ENCODE measurements around the gene C1R.

Gene C1R

DNA sequence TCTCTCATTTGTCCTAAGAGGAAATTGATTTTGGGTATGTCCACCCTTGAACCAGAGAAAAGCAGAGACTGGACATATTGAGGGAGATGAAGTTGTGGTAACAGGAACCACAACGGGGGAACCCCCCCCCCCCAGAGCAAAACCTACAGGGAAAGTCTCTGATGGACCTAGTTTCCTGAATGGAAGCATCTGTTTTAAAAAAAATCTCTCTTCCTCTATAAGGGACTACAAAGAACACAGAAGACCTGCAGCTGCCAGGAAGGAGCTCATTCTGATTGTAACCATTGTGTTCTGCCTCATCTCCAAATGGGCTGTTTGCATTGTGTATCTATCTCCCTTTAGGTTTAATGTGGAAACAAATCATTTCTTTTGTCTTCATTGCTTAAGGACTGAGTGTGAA is 18.3 kb downstream of the C1R start:
- Mint-ChIP-seq H3K27ac (no peak overlapping the region), H3K9me3 (ENCODE audit: low read depth) (no peaks in the 10 kb centered on the region), H3K4me1 (ENCODE audit: low read depth) (no peaks in the 10 kb centered on the region), H3K27me3 (peaks cover 1% of the 10 kb centered on the region), H3K36me3 (no peaks in the 10 kb centered on the region), H3K4me3 (no peak overlapping the region)

DNA sequence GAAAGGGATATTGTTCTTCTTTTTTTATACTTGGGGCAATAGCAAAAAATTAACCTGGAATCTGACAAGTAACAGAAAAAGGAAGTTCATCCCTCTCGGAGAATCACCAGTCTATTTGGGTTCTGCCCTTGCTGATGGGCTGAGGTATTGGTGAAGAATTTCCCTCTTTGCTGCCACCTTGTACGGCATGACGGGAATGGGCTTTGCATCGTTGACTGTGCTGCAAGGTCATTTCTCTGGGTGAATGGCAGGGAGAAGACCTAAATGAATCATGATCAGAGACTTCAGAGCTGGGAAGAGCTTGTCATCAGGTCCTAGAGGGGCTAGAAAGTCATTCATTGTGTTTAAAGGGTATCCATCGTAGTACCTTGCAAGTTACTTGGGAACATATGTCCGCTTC is 19.7 kb downstream of the C1R start:
- Mint-ChIP-seq H3K27ac (no peak overlapping the region), H3K9me3 (ENCODE audit: low read depth) (no peaks in the 10 kb centered on the region), H3K27me3 (peaks cover 1% of the 10 kb centered on the region), H3K4me3 (no peak overlapping the region), H3K4me1 (ENCODE audit: low read depth) (no peaks in the 10 kb centered on the region), H3K36me3 (no peaks in the 10 kb centered on the region)

DNA sequence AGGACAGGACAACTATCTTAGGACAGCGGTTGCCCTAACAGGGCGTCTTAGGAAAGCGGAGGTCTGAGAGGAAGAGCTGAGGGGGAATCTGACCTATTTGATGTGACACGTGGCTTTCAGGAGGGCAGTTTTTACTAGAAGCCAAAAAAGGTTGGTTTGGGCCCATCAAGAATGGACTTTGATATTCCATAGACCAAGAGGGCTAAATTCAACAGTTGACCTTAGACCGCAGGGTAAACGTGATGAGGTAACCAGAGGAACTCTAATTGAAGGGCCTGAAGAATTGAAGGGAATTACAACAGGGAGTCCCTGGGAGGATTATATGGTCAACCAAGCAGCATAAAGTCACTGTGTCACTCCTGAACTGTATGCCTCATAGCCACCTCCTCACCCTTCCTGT is 20.2 kb downstream of the C1R start:
- no peaks in the 10 kb centered on the region for H3K9me3 Mint-ChIP-seq (ENCODE audit: low read depth)
- H3K36me3 Mint-ChIP-seq: no peaks in the 10 kb centered on the region
- H3K4me1 Mint-ChIP-seq (ENCODE audit: low read depth): no peaks in the 10 kb centered on the region
- H3K27ac Mint-ChIP-seq: no peak overlapping the region
- no peak overlapping the region for H3K4me3 Mint-ChIP-seq
- H3K27me3 Mint-ChIP-seq: peaks cover 1% of the 10 kb centered on the region

GRCh38 chr12:7069386-7069785 is 22.9 kb downstream of the C1R start:
- no peaks in the 10 kb centered on the region for H3K36me3 Mint-ChIP-seq
- H3K4me3 Mint-ChIP-seq: no peak overlapping the region
- no peak overlapping the region for H3K27ac Mint-ChIP-seq
- H3K9me3 Mint-ChIP-seq (ENCODE audit: low read depth): no peaks in the 10 kb centered on the region
- H3K27me3 Mint-ChIP-seq: peaks cover 1% of the 10 kb centered on the region
- H3K4me1 Mint-ChIP-seq (ENCODE audit: low read depth): no peaks in the 10 kb centered on the region

- no peak overlapping the region for H3K4me3 Mint-ChIP-seq
- H3K4me1 Mint-ChIP-seq (ENCODE audit: low read depth): no peaks in the 10 kb centered on the region
- H3K9me3 Mint-ChIP-seq (ENCODE audit: low read depth): no peaks in the 10 kb centered on the region
- no peak overlapping the region for H3K27ac Mint-ChIP-seq
- no peaks in the 10 kb centered on the region for H3K36me3 Mint-ChIP-seq
- peaks cover 1% of the 10 kb centered on the region for H3K27me3 Mint-ChIP-seq
Measured at GRCh38 chr12:7068994-7069346, 23.3 kb downstream of the C1R start.

- H3K27ac Mint-ChIP-seq: no peak overlapping the region
- no peaks in the 10 kb centered on the region for H3K27me3 Mint-ChIP-seq
- H3K4me3 Mint-ChIP-seq: no peak overlapping the region
- no peaks in the 10 kb centered on the region for H3K36me3 Mint-ChIP-seq
- no peaks in the 10 kb centered on the region for H3K9me3 Mint-ChIP-seq (ENCODE audit: low read depth)
- no peaks in the 10 kb centered on the region for H3K4me1 Mint-ChIP-seq (ENCODE audit: low read depth)
Measured at GRCh38 chr12:7068240-7068993, 23.8 kb downstream of the C1R start.

DNA sequence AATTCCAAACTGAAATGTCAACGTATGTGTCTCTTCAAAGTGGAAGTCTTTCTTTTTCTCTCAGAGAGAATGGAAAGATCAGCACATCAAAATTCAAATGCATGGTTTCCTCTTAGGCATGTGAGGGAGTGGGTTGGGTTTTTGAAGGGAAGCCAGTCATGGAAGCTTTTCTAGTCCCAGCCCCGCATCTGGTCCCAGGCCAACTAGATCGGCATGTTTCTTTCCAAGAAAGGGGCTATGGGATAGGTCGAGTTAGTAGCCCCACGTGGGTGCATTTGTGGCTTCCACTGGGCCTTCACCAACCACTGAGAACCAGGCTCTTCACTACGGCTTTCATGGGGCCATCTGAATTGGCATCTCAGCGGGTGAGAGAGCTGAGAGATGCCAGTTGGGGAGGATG is 25.1 kb downstream of the C1R start:
- H3K9me3 Mint-ChIP-seq (ENCODE audit: low read depth): no peaks in the 10 kb centered on the region
- no peaks in the 10 kb centered on the region for H3K27me3 Mint-ChIP-seq
- H3K4me1 Mint-ChIP-seq (ENCODE audit: low read depth): no peaks in the 10 kb centered on the region
- H3K27ac Mint-ChIP-seq: no peak overlapping the region
- H3K36me3 Mint-ChIP-seq: no peaks in the 10 kb centered on the region
- no peak overlapping the region for H3K4me3 Mint-ChIP-seq

- Mint-ChIP-seq H3K4me1 (ENCODE audit: low read depth) (no peaks in the 10 kb centered on the region), H3K9me3 (ENCODE audit: low read depth) (no peaks in the 10 kb centered on the region), H3K36me3 (no peaks in the 10 kb centered on the region), H3K27me3 (no peaks in the 10 kb centered on the region), H3K4me3 (no peak overlapping the region), H3K27ac (no peak overlapping the region)
Measured at GRCh38 chr12:7066596-7066995, 25.6 kb downstream of the C1R start.

GRCh38 chr12:7065073-7065623 is 27.1 kb downstream of the C1R start:
- Mint-ChIP-seq H3K4me1 (ENCODE audit: low read depth) (no peaks in the 10 kb centered on the region), H3K27ac (no peak overlapping the region), H3K4me3 (no peak overlapping the region), H3K27me3 (no peaks in the 10 kb centered on the region), H3K36me3 (no peaks in the 10 kb centered on the region), H3K9me3 (ENCODE audit: low read depth) (no peaks in the 10 kb centered on the region)

- Mint-ChIP-seq H3K4me1 (ENCODE audit: low read depth) (no peaks in the 10 kb centered on the region), H3K36me3 (no peaks in the 10 kb centered on the region), H3K27ac (no peak overlapping the region), H3K27me3 (peaks cover 3% of the 10 kb centered on the region), H3K4me3 (no peak overlapping the region), H3K9me3 (ENCODE audit: low read depth) (no peaks in the 10 kb centered on the region)
Measured at GRCh38 chr12:7064516-7064915, 27.7 kb downstream of the C1R start.

- no peaks in the 10 kb centered on the region for H3K4me1 Mint-ChIP-seq (ENCODE audit: low read depth)
- no peaks in the 10 kb centered on the region for H3K9me3 Mint-ChIP-seq (ENCODE audit: low read depth)
- peaks cover 5% of the 10 kb centered on the region for H3K27me3 Mint-ChIP-seq
- H3K36me3 Mint-ChIP-seq: no peaks in the 10 kb centered on the region
- no peak overlapping the region for H3K4me3 Mint-ChIP-seq
- H3K27ac Mint-ChIP-seq: no peak overlapping the region
Measured at GRCh38 chr12:7061596-7061995, 30.6 kb downstream of the C1R start.

GRCh38 chr12:7061138-7061537 is 31.1 kb downstream of the C1R start:
- H3K27ac Mint-ChIP-seq: no peak overlapping the region
- no peaks in the 10 kb centered on the region for H3K36me3 Mint-ChIP-seq
- H3K4me1 Mint-ChIP-seq (ENCODE audit: low read depth): no peaks in the 10 kb centered on the region
- no peaks in the 10 kb centered on the region for H3K9me3 Mint-ChIP-seq (ENCODE audit: low read depth)
- no peak overlapping the region for H3K4me3 Mint-ChIP-seq
- H3K27me3 Mint-ChIP-seq: peaks cover 5% of the 10 kb centered on the region

DNA sequence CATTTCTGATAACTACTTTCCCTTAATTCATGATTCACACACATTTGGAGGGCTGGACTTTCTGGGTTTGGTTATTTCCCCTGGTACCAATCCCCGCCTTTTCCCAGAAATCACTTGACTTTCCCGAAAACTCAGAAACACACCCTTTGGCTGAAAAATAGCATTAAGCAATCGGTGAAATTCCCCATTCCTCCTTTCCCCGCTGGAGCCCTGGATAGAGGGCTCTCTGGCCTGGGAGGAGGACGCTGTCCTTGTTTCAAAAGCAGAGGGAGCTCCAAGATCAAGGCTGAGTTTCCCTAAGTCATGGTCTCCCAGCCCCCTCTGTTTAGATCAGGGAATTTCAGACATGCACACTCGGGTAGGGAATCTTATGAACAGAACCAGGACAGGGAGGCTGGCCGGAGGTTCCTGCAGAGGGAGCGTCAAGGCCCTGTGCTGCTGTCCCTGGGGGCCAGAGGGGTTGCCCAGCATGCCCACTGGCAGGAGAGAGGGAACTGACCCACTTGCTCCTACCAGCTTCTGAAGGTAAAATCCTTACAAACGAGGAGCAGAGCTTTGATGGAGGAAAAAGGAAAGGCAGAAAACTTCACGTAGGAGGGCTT is 31.8 kb downstream of the C1R start, which contains the start of gene C1S:
TSS of gene C1S (plus strand) at position 366 of the 602 bp plus-strand sequence. CDS start 1,195 bp downstream, outside the sequence.
- peaks cover 7% of the 10 kb centered on the region for H3K27me3 Mint-ChIP-seq
- H3K9me3 Mint-ChIP-seq (ENCODE audit: low read depth): no peaks in the 10 kb centered on the region
- no peak within 1 kb of the TSS for H3K4me3 Mint-ChIP-seq
- no peak within 1 kb of the TSS for H3K27ac Mint-ChIP-seq
- no peaks in the 10 kb centered on the region for H3K36me3 Mint-ChIP-seq
- no peaks in the 10 kb centered on the region for H3K4me1 Mint-ChIP-seq (ENCODE audit: low read depth)

DNA sequence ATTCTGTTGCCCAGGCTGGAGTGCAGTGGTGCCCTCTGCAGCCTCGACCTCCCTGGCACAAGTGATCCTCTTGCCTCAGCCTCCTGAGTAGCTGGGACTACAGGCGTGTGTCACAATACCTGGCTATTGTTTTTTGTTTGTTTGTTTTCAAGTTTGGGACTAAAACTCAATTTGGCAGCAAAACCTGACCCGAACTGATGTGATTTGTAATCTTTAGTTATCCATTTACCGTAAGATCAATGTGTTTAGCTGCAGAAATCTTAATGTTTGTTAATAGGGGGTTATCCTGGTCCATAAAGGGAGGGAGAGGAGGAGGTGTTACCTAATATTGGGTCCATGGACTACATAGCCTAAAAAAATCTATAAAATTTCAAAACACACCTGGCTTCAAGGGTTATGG is 32.5 kb downstream of the C1R start:
- H3K4me1 Mint-ChIP-seq (ENCODE audit: low read depth): no peaks in the 10 kb centered on the region

GRCh38 chr12:7058850-7059395 is 33.3 kb downstream of the C1R start:
- Mint-ChIP-seq H3K27ac (no peak overlapping the region), H3K27me3 (peaks cover 10% of the 10 kb centered on the region), H3K36me3 (no peaks in the 10 kb centered on the region)

More for the DNA sequence above, 32.5 kb downstream of the C1R start:
- no peaks in the 10 kb centered on the region for H3K9me3 Mint-ChIP-seq (ENCODE audit: low read depth)
- H3K4me3 Mint-ChIP-seq: no peak overlapping the region
- H3K36me3 Mint-ChIP-seq: no peaks in the 10 kb centered on the region
- H3K27ac Mint-ChIP-seq: no peak overlapping the region
- H3K27me3 Mint-ChIP-seq: peaks cover 8% of the 10 kb centered on the region

More at GRCh38 chr12:7058850-7059395, 33.3 kb downstream of the C1R start:
- no peak overlapping the region for H3K4me3 Mint-ChIP-seq
- no peaks in the 10 kb centered on the region for H3K9me3 Mint-ChIP-seq (ENCODE audit: low read depth)
- no peaks in the 10 kb centered on the region for H3K4me1 Mint-ChIP-seq (ENCODE audit: low read depth)

Measured in activated naive CD8-positive, alpha-beta T cell (primary cell).